Measurements from ENCODE around the gene ENHO.

Gene ENHO

DNA sequence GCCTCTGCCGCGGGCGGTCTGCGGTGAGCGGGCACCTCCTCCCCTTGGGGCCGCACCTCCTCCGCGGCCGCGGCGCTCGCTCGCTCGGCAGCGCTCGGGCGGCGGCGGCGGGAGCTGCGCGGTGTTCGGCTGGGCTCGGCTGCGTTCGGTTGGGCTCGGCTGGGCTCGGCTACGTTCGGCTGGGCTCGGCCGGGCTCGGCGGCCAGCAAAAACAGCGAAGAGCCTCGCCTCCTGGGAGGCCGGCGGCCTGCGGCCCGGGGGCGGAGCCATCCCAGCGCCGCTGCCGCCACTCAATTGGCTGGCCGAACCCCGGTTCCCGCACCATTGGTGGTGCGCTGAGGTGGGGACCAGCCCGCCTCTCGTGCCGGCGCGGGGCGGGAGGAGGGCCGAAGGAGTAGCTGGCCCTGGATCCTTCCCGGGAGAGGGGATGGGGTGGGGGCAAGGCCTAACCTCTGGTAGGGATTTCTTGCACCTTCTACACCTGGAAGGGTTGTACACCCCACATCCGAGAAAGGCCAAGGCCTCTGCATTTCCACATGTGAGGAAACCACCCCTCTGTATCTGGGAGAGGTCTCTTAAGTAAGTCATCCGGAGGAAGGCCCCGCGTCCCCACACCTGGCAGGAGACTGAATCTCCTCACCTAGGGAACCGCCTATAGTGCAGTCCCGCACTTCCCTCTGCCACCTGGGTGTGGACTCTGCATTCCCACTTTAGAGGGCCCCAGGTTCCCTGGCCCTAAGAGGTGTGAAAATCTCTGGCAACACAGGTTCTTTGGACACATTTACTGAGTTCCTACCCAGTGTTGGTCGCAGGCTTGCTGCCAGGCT is at the start of gene ENHO:
ENHO (minus strand) TSS at position 20 of the 827 bp plus-strand sequence. CDS start 1,295 bp downstream, outside the sequence.
- in situ Hi-C loops (cut with MboI; ENCODE audit: low sequenced_read_pairs): no loop called here

DNA sequence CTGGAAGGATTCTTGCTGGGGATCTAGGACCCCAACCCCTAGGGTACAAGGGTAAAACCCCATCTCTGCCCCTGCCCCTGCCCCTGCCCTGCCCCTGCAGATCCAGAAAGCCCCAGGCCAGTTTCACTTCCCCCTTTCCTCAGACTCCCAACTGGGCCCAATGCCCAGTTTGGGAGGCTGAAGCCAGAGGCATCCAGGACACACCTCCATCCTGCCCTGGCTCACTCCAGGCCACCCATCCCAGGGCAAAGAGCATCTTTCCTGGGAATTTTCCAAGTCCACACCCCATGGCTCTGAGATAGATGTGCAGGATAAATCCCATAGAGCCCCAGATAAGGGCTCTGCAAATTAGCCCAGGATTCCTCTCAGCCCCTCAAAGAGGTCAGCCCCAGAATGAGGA is 49.3 kb upstream of the ENHO start:
- in situ Hi-C loops (cut with MboI; ENCODE audit: low sequenced_read_pairs): no loop called here

DNA sequence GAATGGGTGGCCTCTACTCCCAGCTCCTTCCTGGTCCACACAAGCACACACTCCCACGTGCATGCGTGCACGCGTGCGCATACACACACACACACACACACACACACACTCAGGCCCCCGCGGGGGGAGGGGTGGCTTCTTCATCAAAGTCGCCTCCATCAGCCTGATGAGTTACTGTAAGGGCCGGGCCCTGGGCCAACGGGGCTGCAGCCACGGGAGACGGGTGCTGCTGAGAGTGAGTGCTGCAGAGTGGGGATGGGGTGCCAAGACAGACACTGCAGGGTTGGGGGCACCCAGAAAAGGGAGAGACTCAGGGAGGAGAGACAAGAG is 48.7 kb upstream of the ENHO start:
- in situ Hi-C loops (cut with MboI; ENCODE audit: low sequenced_read_pairs): no loop called here

DNA sequence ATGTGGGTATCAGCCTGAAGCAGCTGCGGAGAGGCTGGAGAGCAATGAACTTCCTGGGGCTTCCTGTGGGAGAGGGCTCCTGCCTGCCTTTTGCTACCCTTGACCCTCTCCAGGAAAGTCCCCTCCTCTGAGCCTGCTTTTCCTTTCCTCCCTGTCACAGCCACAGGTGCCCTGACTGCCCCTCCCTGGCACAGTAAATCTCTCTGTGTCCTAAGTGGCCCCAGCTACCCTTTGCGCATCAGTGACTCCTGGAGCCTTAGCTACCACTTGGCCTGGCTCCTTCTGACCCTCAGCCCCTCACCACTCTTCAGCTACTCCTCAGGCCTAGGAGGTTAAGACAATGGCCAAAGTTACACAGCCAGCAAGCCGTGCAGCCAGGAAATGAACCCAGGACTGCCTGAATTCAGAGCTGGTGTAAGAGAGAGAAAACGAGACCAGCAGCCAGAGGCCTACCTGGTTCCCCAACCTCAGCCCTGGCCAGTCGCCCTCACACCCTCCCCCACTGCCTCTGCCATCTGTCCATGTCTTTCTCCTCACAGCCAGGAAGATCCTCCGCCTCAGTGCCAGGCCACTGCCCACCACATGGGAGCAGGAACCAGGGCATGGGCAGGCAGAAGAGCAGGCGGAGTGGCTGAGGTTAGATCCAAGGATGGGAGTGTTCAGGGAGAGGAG is 48.2 kb upstream of the ENHO start:
- in situ Hi-C loops (cut with MboI; ENCODE audit: low sequenced_read_pairs): no loop called here

GRCh38 chr9:34570376-34570775 is 47.6 kb upstream of the ENHO start:
- in situ Hi-C loops (cut with MboI; ENCODE audit: low sequenced_read_pairs): no loop called here

- in situ Hi-C loops (cut with MboI; ENCODE audit: low sequenced_read_pairs): no loop called here
These were observed 46.0 kb upstream of the ENHO start for GRCh38 chr9:34568774-34569173.

DNA sequence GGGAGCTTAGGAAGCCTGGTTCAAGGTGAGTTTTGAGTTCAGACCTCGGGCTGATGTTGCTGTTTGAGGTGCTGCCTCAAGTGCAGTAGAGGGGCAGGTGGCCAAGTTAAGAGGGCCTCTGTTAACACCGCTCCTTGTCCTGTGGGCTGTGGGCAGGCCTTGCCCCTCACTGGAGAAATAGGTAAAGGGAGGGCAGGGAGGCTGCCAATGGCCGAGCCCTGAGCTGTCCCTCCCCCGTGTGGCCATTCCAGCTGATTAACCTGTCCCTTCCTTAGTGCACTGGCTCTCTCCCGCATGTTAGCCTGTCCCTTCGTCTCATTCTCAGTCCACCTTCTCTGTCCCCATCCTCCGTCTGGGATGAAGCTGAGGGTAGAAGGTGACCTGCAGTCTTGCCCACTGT is 45.3 kb upstream of the ENHO start:
- in situ Hi-C loops (cut with MboI; ENCODE audit: low sequenced_read_pairs): no loop called here

GRCh38 chr9:34566972-34567371 is 44.2 kb upstream of the ENHO start:
- in situ Hi-C loops (cut with MboI; ENCODE audit: low sequenced_read_pairs): no loop called here

- in situ Hi-C loops (cut with MboI; ENCODE audit: low sequenced_read_pairs): no loop called here
These were observed 43.5 kb upstream of the ENHO start for GRCh38 chr9:34566322-34566721.

DNA sequence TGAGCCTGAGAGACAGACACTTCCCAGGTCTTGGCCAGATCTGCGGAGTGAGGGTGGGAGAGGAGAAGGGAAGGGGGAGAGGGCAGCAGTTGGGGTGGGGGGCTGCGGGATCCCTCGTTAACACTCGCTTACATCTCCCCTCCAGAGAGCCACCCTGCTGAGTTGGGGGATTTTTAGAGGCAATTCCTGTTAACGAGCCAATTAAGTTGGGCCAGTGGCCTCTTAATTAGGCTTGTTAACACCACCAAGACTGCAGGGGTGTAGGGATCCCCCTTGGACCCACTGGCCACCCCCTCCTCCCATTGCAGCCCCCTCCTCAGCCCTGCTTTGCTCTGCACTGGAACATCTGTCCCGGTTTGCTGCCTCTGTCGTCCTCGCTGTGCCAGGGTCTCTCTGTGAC is 43.1 kb upstream of the ENHO start:
- in situ Hi-C loops (cut with MboI; ENCODE audit: low sequenced_read_pairs): no loop called here

- in situ Hi-C loops (cut with MboI; ENCODE audit: low sequenced_read_pairs): no loop called here
These were observed 41.8 kb upstream of the ENHO start for GRCh38 chr9:34564617-34565016.

DNA sequence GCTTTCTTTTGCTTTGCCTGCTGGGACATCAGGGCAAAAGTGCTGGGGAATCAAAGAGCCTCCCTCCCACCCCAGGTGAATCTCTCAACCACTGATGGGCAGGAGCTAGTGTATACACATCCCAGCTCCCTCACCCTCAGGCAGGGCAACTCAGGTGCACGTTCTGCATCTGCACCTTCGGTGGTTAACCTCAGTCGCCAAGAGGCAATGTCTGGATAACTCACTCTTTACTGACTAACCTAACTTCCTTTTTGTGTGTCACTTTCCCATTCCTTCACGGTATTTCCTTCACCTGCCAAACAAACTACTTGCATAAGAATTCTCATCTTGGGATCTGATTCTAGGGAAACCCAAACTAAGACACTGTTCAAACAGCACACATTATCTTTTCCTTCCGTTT is 40.5 kb upstream of the ENHO start:
- in situ Hi-C loops (cut with MboI; ENCODE audit: low sequenced_read_pairs): no loop called here

- in situ Hi-C loops (cut with MboI; ENCODE audit: low sequenced_read_pairs): no loop called here
These were observed 39.5 kb upstream of the ENHO start for GRCh38 chr9:34562135-34562745.

DNA sequence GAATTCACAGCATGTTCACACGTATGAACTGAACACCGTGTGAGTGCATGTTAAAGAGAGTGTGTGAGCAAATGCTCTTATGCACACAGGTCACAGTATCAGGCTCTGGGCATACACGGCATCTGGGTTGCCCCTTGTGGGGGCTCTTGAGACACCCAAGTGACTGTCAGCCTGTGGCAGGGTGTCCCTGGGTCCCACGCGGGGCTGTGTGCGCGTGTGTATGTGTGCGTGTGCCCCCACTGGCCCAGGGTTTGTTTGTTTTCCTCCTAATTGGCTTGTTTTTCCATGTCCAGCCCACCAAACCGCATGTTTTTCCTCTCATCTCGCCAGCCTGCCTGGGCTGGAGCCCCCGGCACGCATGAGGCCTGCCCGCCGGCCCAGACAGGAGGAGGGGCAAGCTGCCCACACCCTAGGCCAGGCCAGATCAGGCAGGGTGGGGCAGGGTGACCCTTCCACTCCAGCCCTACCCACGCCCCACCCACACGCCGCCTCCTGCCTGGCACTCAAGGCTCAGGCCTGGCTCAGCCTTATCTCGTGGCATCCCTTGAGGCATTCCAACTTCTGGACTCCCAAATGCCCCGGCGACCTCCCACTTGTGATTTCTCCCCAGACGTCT is 37.9 kb upstream of the ENHO start:
- in situ Hi-C loops (cut with MboI; ENCODE audit: low sequenced_read_pairs): no loop called here

DNA sequence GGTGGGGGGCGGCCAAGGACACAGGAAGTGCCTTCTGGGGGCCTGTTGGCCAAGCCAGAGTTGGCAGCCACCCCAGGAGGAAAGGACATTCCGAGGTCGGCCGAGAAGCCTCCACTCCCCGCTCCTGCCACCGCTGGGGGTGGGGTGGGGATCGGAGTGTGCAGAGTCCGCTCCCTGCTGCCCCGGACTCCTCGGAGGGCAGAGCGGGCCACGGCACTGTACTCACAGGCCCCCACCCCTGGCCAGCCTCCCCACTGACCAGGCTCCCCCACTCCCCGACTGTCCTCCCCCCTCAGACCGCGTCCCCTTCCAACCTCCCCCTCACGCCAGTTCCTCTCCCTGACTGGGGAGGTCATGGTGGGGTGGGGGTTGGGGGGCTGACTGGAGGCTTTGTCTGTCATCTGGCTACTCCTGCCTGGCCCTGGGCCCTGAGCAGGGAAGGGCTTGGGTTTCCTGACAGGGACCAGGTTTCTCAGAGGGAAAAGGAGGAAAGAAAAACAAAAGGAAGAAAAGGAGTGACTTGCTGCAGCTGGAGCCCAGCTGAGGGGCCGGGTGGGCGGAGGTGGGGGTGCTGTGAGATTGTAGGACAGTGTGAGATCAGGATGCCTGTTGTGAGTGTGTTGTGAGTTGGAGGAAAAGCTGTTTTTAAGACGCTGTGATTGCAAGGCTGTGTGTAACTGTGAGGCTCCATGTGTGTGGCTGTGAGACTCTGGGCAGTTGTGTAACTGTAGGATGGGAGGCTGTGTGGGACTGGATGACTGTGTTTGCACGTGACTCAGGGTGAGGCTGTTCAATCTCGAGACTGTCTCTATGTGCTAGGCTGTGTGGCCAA is 37.0 kb upstream of the ENHO start:
- in situ Hi-C loops (cut with MboI; ENCODE audit: low sequenced_read_pairs): no loop called here

GRCh38 chr9:34558919-34559623 is 36.3 kb upstream of the ENHO start:
- in situ Hi-C loops (cut with MboI; ENCODE audit: low sequenced_read_pairs): no loop called here

DNA sequence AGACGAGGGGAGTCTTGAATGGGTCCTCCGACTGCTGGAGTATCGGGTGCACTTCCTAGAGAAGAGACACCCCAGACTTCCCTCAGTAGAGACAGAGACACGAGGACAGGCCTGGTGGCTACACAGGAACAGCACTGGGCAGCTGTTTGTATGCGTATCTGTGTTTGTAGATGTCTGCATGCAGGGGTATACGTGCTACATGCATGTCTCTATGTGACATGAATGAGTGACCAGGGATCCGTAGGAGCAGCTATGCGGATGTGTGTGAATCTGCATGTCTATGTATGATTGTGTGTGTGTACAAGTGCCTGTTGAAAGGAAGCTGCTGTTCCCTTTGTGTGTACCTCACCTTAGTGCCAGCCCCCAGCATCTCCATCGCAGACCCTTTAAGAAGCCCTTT is 35.6 kb upstream of the ENHO start:
- in situ Hi-C loops (cut with MboI; ENCODE audit: low sequenced_read_pairs): no loop called here

GRCh38 chr9:34557426-34558321 is 34.9 kb upstream of the ENHO start:
- in situ Hi-C loops (cut with MboI; ENCODE audit: low sequenced_read_pairs): no loop called here

DNA sequence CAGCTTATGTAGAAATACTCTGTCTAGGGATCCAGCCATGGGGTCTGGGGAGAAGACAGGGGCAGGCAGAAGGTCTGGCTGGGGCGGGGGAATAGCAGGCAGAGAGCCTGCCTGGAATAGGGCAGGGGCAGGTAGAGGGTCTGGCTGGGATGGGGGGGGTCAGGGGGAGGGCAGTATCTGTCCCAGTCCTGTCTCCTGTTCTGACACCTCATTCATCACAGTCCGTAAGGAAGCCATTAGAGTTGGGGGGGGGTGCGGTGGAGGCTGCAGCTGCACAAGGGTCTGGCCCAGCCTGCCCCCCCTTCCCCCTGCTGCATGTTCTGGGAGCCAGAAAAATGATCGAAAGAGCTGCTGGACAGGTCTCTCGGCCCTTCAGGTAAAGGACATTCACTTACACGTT is 34.2 kb upstream of the ENHO start:
- in situ Hi-C loops (cut with MboI; ENCODE audit: low sequenced_read_pairs): no loop called here

All from HL-60/S4 treated with phorbol 12-myristate 13-acetate at 8.2 ng/mL for 4 days and 3 days (cell line).